ENCODE results near the gene SOSTDC1.
"Not testable (repeated sequence)": the region's sequence is repeated elsewhere in the genome, so short reads cannot be mapped to it uniquely, and the experiment has no call there.

Gene SOSTDC1

GRCh38 chr7:16460789-16461493 lies 4.6 kb downstream of the SOSTDC1 start:
- DNase-seq, result no peak

- not testable (repeated sequence) for DNase-seq
Measured at GRCh38 chr7:16456303-16456702, 9.2 kb downstream of the SOSTDC1 start.

- no peak for DNase-seq
Measured at GRCh38 chr7:16455591-16455990, 9.9 kb downstream of the SOSTDC1 start.

- DNase-seq, result no peak
Measured at GRCh38 chr7:16450366-16450765, 15.2 kb downstream of the SOSTDC1 start.

GRCh38 chr7:16447876-16448275 lies 17.7 kb downstream of the SOSTDC1 start:
- no peak for DNase-seq

- no peak for DNase-seq
Measured at GRCh38 chr7:16446508-16446907, 19.0 kb downstream of the SOSTDC1 start.

GRCh38 chr7:16443871-16444270 lies 21.7 kb downstream of the SOSTDC1 start:
- not testable (repeated sequence) for DNase-seq

GRCh38 chr7:16438988-16439387 lies 26.6 kb downstream of the SOSTDC1 start:
- no peak for DNase-seq

- no peak for DNase-seq
Measured at GRCh38 chr7:16436306-16436705, 29.2 kb downstream of the SOSTDC1 start.

GRCh38 chr7:16433568-16434122 lies 31.9 kb downstream of the SOSTDC1 start:
- DNase-seq, result no peak

GRCh38 chr7:16432425-16432731 lies 33.2 kb downstream of the SOSTDC1 start:
- no peak for DNase-seq

GRCh38 chr7:16431646-16432424 lies 33.7 kb downstream of the SOSTDC1 start:
- no peak for DNase-seq

- DNase-seq, result no peak
Measured at GRCh38 chr7:16430133-16430532, 35.4 kb downstream of the SOSTDC1 start.

- no peak for DNase-seq
Measured at GRCh38 chr7:16428672-16429071, 36.9 kb downstream of the SOSTDC1 start.

GRCh38 chr7:16428182-16428581 lies 37.4 kb downstream of the SOSTDC1 start:
- DNase-seq, result no peak

GRCh38 chr7:16423761-16424160 lies 41.8 kb downstream of the SOSTDC1 start:
- DNase-seq, result no peak

- DNase-seq, result no peak
Measured at GRCh38 chr7:16422917-16423316, 42.6 kb downstream of the SOSTDC1 start.

GRCh38 chr7:16422103-16422435 lies 43.5 kb downstream of the SOSTDC1 start:
- no peak for DNase-seq

- DNase-seq, result no peak
Measured at GRCh38 chr7:16421333-16422102, 44.0 kb downstream of the SOSTDC1 start, which contains the start of gene CRPPA. Gene CRPPA, minus strand, starts transcription at chr7:16421538. Its CDS starts 216 bp downstream, at chr7:16421322.

GRCh38 chr7:16420649-16421332 lies 44.7 kb downstream of the SOSTDC1 start:
- DNase-seq, result peak; percentile 25

GRCh38 chr7:16420329-16420648 lies 45.2 kb downstream of the SOSTDC1 start:
- DNase-seq, result no peak

GRCh38 chr7:16419859-16420258 lies 45.7 kb downstream of the SOSTDC1 start:
- no peak for DNase-seq

GRCh38 chr7:16419126-16419525 lies 46.4 kb downstream of the SOSTDC1 start:
- no peak for DNase-seq

All from GDM1 (cell line).